Measurements from ENCODE around the gene GIPC3.

The GIPC3 gene

DNA sequence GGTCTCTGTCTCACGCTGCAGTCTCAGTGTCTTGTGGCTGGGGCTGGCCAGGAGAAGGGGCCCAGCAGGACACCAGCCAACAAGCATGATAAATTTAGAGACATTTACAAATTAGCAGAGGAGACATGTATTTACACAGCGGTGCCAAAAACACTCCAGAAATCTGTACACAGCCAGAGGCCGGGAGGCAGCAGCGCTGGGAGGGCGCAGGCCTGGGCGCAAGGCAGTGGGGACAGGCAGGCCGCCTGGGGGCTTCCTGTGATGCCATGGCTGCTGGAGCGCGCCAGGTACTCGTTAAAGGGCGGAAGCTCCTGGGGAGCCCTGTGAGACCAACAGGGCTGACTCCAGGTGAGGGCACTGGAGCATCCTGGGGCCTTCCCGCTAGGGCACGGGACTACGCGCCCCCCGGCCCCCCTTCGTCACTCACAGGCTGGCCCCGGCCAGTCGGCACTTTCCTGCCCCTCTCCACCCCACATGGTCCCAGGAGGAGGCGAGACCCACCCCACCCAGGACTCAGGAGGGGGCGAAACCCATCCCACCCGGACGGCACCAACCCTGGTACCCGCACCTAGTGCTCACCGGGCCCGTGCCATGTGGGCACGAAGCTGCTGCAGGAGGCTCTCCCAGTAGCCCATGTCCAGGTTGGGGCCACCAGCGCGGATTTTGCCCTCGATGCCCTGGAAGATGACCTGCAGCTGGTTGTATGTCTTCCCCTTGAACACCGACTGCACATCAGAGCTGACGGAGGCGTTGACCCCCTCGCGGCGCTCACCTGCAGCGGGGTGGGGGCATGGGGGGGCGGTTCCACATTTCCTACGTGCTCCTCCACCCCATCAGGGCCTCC lies 28.8 kb downstream of the GIPC3 start:
- Histone ChIP-seq H3K27ac (ENCODE audit: low read depth, low read length, severe bottlenecking) (no peak overlapping the region), H3K4me1 (ENCODE audit: control insufficient read depth, insufficient read depth, low read length, poor library complexity, severe bottlenecking) (peaks cover 4% of the 10 kb centered on the region), H3K9me3 (ENCODE audit: control insufficient read depth, low read length) (no peaks in the 10 kb centered on the region), H3K36me3 (ENCODE audit: control insufficient read depth, insufficient read depth, low read length) (peaks cover 43% of the 10 kb centered on the region), H3K4me3 (ENCODE audit: extremely low read depth, insufficient read depth, low read length, poor library complexity, severe bottlenecking) (no peak overlapping the region)
- WGBS, 2 experiments (ENCODE audit: insufficient coverage in 2 of 2) = 92 to 95% methylated on average over 33 to 35 of the region's 39 CpGs

DNA sequence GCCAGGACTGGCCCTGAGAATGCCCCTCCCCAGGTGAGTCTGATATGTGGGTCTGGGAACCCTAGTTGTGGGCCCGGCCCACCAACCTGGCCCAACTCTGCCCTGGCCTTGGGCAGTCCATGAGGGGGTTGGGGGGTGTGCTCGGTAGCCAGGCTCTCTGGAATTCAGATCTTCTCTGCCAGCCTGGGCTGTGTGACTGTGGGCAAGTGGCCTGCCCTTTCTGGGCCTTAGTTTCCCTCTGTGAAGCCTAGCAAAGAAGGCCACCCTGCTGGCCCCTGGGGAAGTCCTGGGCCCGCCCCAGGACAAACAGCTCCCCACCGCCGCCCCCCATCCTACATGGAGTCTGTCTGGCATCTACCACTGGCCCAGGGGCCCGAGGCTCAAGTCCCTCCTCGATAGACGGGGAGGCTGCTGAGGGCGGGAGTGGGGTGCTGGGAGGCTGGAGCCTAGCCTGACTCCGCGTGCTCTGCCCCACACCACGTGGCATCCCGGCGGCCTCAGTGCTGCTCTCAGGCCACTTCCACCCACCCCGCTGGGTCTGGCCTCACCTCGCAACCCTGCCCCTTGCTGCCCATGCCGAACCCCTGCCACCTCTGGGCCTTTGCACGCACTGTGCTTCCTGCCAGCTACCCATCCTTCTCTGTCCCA lies 29.7 kb downstream of the GIPC3 start:
- Histone ChIP-seq H3K36me3 (ENCODE audit: control insufficient read depth, insufficient read depth, low read length) (peaks cover 42% of the 10 kb centered on the region), H3K4me3 (ENCODE audit: extremely low read depth, insufficient read depth, low read length, poor library complexity, severe bottlenecking) (no peak overlapping the region), H3K27ac (ENCODE audit: low read depth, low read length, severe bottlenecking) (no peak overlapping the region), H3K4me1 (ENCODE audit: control insufficient read depth, insufficient read depth, low read length, poor library complexity, severe bottlenecking) (peaks cover 2% of the 10 kb centered on the region), H3K9me3 (ENCODE audit: control insufficient read depth, low read length) (no peaks in the 10 kb centered on the region)
- 89 to 95% methylated on average over 10 to 16 of the region's 18 CpGs for WGBS, 2 experiments (ENCODE audit: insufficient coverage in 2 of 2)

DNA sequence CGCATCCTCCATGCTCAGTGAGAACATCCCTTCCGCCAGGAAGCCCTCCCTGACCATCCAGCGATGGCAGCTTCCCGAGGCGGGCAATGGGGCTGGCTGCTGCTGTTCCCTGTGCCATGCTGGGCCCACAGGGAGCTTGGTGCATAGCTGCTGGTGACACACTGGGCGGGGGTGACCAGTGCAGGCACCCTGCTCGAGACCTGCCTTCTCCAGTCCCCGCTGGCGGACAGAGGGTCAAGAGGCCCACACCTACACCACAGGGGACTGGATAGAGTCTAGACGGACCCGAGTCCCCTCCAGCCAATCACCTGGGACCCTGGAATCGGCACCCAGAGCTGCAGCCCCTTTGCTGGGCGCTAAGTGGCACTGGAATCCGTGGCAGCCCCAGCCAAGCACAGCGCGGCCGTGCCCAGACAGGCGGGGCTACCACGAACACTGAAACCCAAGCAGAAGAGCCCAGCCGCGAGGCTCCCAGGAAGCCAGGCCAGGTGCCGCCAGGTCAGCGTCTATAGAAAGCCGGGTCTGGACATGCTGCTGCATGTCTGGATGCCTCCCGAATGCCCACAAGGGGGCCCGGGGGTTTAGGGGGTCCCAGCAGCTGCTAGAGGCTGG lies 30.4 kb downstream of the GIPC3 start:
- H3K27ac ChIP-seq (ENCODE audit: low read depth, low read length, severe bottlenecking) = no peak overlapping the region
- 96 to 98% methylated on average over 24 to 26 of the region's 26 CpGs for WGBS, 2 experiments (ENCODE audit: insufficient coverage in 2 of 2)
- no peaks in the 10 kb centered on the region for H3K9me3 ChIP-seq (ENCODE audit: control insufficient read depth, low read length)
- H3K4me3 ChIP-seq (ENCODE audit: extremely low read depth, insufficient read depth, low read length, poor library complexity, severe bottlenecking) = no peak overlapping the region
- peaks cover 40% of the 10 kb centered on the region for H3K36me3 ChIP-seq (ENCODE audit: control insufficient read depth, insufficient read depth, low read length)
- peaks cover 2% of the 10 kb centered on the region for H3K4me1 ChIP-seq (ENCODE audit: control insufficient read depth, insufficient read depth, low read length, poor library complexity, severe bottlenecking)

DNA sequence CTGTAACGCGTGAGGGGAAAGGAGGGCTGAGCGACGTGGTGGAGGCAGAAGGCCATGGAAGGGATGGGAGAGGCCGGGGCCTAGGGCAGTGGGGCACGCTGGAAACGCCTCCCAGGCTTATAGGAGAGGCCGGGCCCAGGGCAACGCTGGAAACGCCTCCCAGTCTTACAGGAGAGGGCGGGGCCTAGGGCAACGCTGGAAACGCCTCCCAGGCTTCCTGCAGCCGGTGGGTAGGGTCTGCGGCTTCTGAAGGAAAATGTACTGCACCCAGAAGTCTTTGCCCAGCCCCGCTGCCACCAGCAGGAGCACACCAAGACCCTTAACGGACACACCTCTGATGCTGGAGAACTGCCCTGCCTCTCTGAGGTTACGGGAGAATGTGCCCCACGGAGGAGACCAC lies 32.2 kb downstream of the GIPC3 start:
- no peaks in the 10 kb centered on the region for H3K9me3 ChIP-seq (ENCODE audit: control insufficient read depth, low read length)
- peaks cover 2% of the 10 kb centered on the region for H3K4me1 ChIP-seq (ENCODE audit: control insufficient read depth, insufficient read depth, low read length, poor library complexity, severe bottlenecking)
- peaks cover 38% of the 10 kb centered on the region for H3K36me3 ChIP-seq (ENCODE audit: control insufficient read depth, insufficient read depth, low read length)
- H3K27ac ChIP-seq (ENCODE audit: low read depth, low read length, severe bottlenecking) = no peak overlapping the region
- 78 to 85% methylated on average over 18 to 19 of the region's 19 CpGs for WGBS, 2 experiments (ENCODE audit: insufficient coverage in 2 of 2)
- no peak overlapping the region for H3K4me3 ChIP-seq (ENCODE audit: extremely low read depth, insufficient read depth, low read length, poor library complexity, severe bottlenecking)

DNA sequence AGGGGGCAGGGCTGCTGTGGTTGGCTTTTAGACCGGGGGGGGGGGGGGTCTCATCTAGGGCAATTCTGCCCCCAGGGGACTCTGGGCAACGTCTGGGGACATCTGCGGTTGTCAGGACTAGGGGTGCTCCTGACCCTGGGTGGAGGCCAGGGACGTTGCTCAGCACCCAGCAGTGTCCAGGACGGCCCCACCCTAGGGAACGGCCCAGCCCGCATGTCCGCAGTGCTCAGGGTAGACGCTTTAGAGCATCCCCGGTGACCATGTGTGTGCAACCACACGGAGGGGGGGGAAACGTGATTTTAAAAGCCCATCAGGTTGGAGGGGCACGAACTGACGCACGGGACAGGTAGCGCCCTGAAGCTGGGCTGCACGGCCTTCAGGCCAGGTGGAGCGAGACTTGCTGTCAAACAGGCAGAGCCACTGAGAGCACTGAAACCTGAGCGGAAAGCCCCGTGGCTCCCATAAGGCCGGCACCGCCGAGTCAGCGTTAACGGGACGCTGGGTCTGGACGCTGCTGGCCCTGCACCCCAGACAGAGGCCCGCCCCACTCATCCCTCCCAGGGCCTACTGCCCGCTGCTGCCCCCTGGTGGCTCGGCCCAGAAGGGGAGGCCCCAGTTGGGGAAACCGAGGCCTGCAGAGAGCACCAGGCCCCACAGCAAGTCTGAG lies 33.0 kb downstream of the GIPC3 start:
- Histone ChIP-seq H3K27ac (ENCODE audit: low read depth, low read length, severe bottlenecking) (no peak overlapping the region), H3K9me3 (ENCODE audit: control insufficient read depth, low read length) (no peaks in the 10 kb centered on the region), H3K36me3 (ENCODE audit: control insufficient read depth, insufficient read depth, low read length) (peaks cover 35% of the 10 kb centered on the region), H3K4me1 (ENCODE audit: control insufficient read depth, insufficient read depth, low read length, poor library complexity, severe bottlenecking) (peaks cover 2% of the 10 kb centered on the region), H3K4me3 (ENCODE audit: extremely low read depth, insufficient read depth, low read length, poor library complexity, severe bottlenecking) (no peak overlapping the region)
- WGBS, 2 experiments (ENCODE audit: insufficient coverage in 2 of 2) = 77 to 82% methylated on average over 26 to 30 of the region's 31 CpGs

DNA sequence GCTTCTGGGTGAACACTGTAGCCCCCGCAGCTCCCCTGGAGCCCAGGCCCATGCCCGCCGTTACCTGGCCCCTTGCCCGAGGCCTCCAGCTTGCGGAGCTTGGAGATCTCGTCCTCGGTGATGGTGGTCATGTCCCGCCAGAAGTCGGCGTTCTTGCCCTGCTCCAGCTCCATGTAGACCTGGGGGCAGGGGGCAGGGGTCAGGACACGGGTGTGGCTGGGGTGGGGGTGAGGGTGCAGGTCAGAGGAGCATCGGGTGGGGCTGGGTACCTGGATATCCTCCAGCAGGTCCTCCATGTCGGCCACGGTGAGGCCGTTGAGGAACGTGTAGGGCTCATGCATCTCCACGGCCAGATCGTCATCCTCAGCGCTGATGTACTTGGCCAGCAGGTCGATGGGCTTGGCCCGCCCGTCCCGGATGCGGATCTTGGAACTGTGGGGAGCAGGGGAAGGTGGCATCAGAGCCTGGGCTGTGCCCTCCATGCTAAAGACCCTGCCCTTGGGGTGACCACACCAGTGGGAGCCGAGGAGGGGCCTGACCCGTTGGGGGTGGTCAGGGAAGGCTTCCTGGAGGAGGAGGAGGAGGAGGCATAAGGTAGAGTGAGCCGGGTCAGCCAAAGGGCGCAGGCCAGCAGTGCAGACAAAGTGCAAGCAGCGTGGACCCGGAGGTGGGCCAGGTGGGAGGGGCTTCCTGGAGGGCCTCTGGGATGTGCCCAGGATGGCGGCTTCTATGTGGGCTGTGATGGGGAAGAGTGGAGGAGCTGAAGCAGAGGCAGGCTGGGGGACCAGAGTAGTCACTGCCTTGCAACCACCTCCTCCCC lies 33.7 kb downstream of the GIPC3 start:
- H3K9me3 ChIP-seq (ENCODE audit: control insufficient read depth, low read length) = no peaks in the 10 kb centered on the region
- no peak overlapping the region for H3K27ac ChIP-seq (ENCODE audit: low read depth, low read length, severe bottlenecking)
- H3K4me1 ChIP-seq (ENCODE audit: control insufficient read depth, insufficient read depth, low read length, poor library complexity, severe bottlenecking) = peaks cover 2% of the 10 kb centered on the region
- no peak overlapping the region for H3K4me3 ChIP-seq (ENCODE audit: extremely low read depth, insufficient read depth, low read length, poor library complexity, severe bottlenecking)
- peaks cover 35% of the 10 kb centered on the region for H3K36me3 ChIP-seq (ENCODE audit: control insufficient read depth, insufficient read depth, low read length)
- 93 to 96% methylated on average over 21 to 28 of the region's 31 CpGs for WGBS, 2 experiments (ENCODE audit: insufficient coverage in 2 of 2)

DNA sequence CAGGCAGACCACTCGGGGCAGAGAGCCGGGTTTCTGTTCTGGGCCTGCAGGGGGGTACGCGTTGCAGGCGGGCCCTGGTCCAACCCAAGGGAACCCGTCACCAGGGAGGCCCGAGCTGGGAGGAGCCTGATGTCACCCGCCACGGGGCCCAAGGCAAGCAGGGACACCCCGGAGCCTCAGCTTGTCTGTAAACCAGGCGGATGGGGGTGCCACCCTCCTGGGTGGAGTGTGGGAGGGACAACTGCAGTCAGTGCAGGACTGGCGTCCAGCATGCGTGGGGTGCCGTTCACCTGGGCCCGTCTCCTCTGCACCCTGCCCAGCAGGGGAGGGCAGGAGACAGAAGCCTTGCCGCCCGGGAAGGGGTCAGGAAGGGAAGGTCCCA lies 34.3 kb downstream of the GIPC3 start:
- WGBS, 2 experiments (ENCODE audit: insufficient coverage in 2 of 2) = 94 to 97% methylated on average over 16 to 17 of the region's 17 CpGs
- H3K4me3 ChIP-seq (ENCODE audit: extremely low read depth, insufficient read depth, low read length, poor library complexity, severe bottlenecking) = no peak overlapping the region
- H3K27ac ChIP-seq (ENCODE audit: low read depth, low read length, severe bottlenecking) = no peak overlapping the region
- H3K4me1 ChIP-seq (ENCODE audit: control insufficient read depth, insufficient read depth, low read length, poor library complexity, severe bottlenecking) = peaks cover 2% of the 10 kb centered on the region
- no peaks in the 10 kb centered on the region for H3K9me3 ChIP-seq (ENCODE audit: control insufficient read depth, low read length)
- H3K36me3 ChIP-seq (ENCODE audit: control insufficient read depth, insufficient read depth, low read length) = peaks cover 35% of the 10 kb centered on the region

DNA sequence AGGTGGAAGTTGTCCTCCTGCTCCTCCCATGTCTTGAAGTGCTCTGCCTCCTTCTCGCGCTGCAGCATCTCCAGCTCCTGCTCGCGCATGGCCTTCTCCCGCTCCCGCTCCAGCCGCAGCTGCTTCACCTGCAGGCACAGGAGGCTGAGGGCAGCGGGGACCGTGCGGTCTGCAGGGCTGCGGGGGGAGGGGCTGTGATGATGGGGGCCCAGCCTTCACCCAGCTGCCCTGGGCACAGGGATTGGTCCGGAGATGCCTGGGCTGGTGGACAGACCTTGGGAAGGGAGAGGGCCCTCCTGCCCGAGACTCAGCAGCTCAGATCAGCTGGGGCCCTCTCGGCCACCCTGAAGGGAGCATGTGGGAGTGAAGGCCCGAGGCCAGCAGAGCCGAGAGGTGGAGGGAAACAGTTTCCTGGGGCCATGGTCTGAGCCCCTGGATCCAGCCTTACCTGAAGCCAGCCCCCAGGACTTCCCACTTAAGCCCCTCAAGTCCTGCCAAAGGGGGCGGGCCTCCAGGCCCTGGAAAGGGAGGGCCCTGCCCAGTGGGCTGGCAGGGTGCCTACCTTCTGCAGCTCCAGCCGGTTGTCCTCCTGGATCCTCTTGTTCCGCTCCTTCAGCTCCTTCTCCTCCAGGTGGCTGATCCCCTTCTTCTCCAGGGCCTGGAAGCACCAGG lies 35.0 kb downstream of the GIPC3 start:
- Histone ChIP-seq H3K4me3 (ENCODE audit: extremely low read depth, insufficient read depth, low read length, poor library complexity, severe bottlenecking) (no peak overlapping the region), H3K9me3 (ENCODE audit: control insufficient read depth, low read length) (no peaks in the 10 kb centered on the region), H3K36me3 (ENCODE audit: control insufficient read depth, insufficient read depth, low read length) (peaks cover 30% of the 10 kb centered on the region), H3K4me1 (ENCODE audit: control insufficient read depth, insufficient read depth, low read length, poor library complexity, severe bottlenecking) (peaks cover 3% of the 10 kb centered on the region), H3K27ac (ENCODE audit: low read depth, low read length, severe bottlenecking) (no peak overlapping the region)
- 93 to 94% methylated on average over 13 to 16 of the region's 19 CpGs for WGBS, 2 experiments (ENCODE audit: insufficient coverage in 2 of 2)

DNA sequence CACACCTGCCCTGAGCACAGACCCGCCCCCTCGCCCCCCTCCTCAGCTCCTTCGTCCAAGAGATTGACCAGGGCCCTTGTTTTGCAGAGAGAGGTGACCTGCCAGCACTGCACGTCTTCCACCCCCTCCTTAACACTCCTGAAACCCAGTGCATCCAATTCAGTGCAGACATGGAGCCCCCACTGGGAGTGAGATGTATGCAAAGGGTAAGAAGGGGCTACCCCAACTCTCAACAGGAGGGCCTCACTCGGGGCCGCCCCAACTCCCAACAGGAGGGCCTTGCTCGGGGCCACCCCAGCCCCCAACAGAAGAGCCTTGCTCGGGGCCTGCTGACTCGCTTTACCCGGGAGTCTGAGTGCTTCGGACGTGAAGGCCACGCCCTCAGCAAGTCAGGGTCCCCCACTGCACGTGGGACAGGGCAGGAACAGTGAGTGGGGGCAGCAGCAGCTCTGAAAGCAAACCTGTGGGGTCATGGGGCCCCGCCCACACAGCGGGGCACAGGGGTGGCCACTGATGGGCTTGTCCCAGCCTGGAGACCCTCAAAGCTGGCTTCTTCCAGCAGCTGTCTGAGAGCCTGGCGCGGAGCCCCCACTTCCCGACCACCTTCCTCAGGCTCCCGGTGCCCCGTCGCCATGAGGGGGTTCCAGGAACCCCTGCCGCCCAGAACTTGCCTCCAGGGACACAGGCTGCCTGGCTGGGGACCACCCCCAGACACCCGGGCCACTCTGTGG lies 35.7 kb downstream of the GIPC3 start:
- Histone ChIP-seq H3K4me1 (ENCODE audit: control insufficient read depth, insufficient read depth, low read length, poor library complexity, severe bottlenecking) (peaks cover 10% of the 10 kb centered on the region), H3K36me3 (ENCODE audit: control insufficient read depth, insufficient read depth, low read length) (peaks cover 27% of the 10 kb centered on the region), H3K9me3 (ENCODE audit: control insufficient read depth, low read length) (no peaks in the 10 kb centered on the region), H3K4me3 (ENCODE audit: extremely low read depth, insufficient read depth, low read length, poor library complexity, severe bottlenecking) (no peak overlapping the region), H3K27ac (ENCODE audit: low read depth, low read length, severe bottlenecking) (no peak overlapping the region)
- WGBS, 2 experiments (ENCODE audit: insufficient coverage in 2 of 2) = 96% methylated on average over 17 to 23 of the region's 24 CpGs

Measured in mesodermal cell (in vitro differentiated cells).